HG02840 (cell line): ENCODE measurements around the gene FOXP1.
"Not testable (repeated sequence)": the region's sequence is repeated elsewhere in the genome, so short reads cannot be mapped to it uniquely, and the experiment has no call there.

Source experiments
- ATAC-seq: cut with Tn5 transposase; IDR thresholded peaks from one replicate; pipeline ENCODE4 v1.9.1; 2021; ENCODE audit warnings: mild to moderate bottlenecking, moderate library complexity, moderate number of reproducible peaks; ENCODE audit not compliant: unreplicated experiment, low FRiP score

FOXP1 gene

DNA sequence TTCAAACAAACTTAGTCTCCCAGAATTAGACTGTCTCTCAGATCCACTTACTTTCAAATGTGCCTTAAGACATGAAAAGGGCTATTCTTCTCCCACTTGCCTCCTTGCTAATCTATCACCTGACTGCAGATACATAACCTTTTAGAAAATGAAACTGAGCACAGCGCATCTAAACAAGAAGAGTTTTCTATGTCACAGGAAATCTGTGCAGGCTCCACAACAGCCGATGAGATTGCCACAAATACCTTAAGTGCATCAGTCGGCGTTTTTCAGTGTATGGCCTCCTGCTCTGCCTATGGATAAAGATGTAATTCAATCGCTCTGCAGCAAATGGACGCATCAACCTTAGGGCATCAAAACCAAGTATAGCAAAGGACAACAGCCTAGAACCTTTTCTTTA, 544.2 kb downstream of the FOXP1 start:
- no peak for ATAC-seq

- no peak for ATAC-seq
Observed at GRCh38 chr3:71037775-71038174, 545.8 kb downstream of the FOXP1 start.

- ATAC-seq, result no peak
Observed at GRCh38 chr3:71035886-71036285, 547.6 kb downstream of the FOXP1 start.

DNA sequence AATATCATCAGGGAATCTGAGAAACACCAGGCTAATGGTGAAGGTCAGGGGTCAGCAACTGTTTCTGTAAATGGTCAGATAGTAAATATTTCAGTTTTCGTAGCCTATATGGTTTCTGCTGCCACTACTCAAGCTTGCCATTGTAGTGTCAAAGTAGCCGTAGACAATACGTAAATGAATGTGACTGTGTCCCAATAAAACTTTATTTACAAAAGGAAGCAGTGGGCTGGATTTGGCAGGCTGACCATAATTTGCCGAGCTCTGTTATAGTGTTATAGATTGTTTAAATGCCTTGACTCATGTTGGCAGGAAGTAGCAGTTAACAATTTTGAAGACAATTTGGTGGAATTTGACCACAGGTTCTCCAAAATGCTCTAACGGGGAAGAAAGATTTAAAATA, 548.2 kb downstream of the FOXP1 start:
- ATAC-seq, result no peak

DNA sequence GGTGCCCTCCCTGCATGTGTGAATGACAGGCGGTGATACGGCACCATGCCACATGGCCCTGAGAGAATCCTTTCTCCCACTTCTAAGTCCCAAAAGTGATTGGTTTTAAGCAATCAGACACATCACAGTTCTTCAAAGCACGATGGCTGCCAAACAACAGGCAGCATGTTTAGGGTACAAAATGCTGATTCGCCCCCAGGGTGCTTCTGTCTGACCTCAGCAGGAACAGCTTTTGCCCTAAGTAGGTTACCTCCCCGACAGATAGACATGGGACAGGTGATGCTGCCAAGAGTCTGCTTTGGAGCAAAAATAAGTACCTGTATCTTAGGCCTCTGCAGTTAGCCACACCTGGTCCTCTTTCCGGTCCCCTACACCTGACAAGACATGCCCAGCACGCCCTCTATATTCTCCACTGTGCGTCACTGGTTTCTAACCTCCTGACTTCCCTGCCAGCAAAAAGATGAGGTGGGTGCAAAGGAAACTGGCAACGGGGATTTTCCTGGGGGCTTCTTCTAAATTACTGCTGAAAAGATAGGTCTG, 549.8 kb downstream of the FOXP1 start:
- no peak for ATAC-seq

DNA sequence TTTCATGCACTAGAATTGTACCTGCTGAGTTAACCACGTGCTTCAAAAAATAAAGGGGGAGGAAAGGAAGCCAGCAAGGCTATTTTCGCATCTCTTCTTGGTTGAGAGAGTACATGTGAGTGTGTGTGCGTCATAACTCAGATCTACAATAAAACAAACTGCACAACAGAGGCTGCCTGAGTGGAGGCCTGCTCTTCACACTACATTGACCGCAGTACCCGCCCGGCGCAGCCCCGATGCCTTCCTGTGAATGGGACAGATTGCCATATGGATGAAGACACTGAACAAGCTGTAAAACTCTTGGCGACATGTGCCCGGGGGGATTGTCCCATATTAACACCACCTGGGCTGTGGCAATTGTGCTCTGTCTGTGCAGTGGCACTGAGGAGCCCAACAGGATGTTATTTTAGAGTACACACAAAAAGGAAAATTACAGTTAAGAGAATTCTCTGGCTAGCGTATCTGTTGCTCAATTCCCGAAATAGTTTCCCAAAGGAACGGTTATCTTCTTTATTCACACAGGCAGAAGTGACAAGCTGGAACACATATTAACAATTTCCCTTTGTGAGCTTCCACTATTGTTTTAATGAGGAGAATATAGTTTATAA, 551.5 kb downstream of the FOXP1 start:
- ATAC-seq, result no peak

GRCh38 chr3:71031181-71031580, 552.3 kb downstream of the FOXP1 start:
- ATAC-seq, result no peak

- no peak for ATAC-seq
Observed at GRCh38 chr3:71030748-71031147, 552.8 kb downstream of the FOXP1 start.

DNA sequence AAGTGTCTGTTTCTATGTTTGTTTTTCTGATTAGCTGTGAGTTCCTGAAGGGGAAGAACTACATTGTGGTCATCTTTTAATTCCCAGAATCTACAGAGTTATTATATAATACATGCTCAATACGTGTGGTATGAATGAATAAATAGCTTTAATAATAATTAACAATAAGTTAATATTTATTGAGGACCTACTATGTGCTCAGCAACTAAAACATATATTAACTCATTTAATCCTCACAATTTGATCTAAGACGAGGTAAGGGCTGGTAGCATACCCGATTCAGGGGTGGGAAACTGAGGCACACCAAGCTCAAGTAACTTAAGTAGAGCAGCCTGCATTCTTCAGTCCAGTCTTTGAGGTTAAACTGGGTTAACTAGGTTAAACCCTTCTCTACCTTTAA, 553.8 kb downstream of the FOXP1 start:
- ATAC-seq, result no peak

- ATAC-seq, result no peak
Observed at GRCh38 chr3:71028802-71029201, 554.7 kb downstream of the FOXP1 start.

- ATAC-seq, result no peak
Observed at GRCh38 chr3:71028184-71028583, 555.3 kb downstream of the FOXP1 start.

- ATAC-seq, result no peak
Observed at GRCh38 chr3:71026634-71027578, 556.6 kb downstream of the FOXP1 start.

GRCh38 chr3:71025516-71025915, 558.0 kb downstream of the FOXP1 start:
- ATAC-seq, result no peak

- ATAC-seq, result no peak
Observed at GRCh38 chr3:71025010-71025409, 558.5 kb downstream of the FOXP1 start.

- no peak for ATAC-seq
Observed at GRCh38 chr3:71022551-71023335, 560.8 kb downstream of the FOXP1 start.

DNA sequence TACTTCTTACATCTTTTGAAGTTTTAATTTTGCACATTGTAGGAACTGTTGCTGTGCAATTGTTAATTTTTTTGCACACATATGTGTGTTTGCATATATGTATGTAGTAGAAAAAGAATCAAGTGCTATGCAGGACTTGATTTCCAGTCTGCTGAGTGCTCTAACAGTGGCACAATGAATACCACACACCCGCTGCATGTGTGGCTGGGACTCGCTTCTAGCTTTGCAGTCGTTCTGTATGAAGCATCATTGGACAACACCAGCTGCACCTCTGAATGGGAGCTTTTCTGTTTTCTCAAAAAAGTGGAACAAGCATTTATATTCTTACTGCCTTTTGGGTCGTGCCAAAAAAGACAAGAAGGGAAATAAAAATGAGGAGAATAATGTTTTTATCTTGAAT, 564.7 kb downstream of the FOXP1 start:
- no peak for ATAC-seq

- ATAC-seq, result no peak
Observed at GRCh38 chr3:71016178-71016845, 567.2 kb downstream of the FOXP1 start.

GRCh38 chr3:71014616-71015015, 568.9 kb downstream of the FOXP1 start:
- ATAC-seq, result not testable (repeated sequence)

GRCh38 chr3:71012971-71013370, 570.6 kb downstream of the FOXP1 start:
- no peak for ATAC-seq

DNA sequence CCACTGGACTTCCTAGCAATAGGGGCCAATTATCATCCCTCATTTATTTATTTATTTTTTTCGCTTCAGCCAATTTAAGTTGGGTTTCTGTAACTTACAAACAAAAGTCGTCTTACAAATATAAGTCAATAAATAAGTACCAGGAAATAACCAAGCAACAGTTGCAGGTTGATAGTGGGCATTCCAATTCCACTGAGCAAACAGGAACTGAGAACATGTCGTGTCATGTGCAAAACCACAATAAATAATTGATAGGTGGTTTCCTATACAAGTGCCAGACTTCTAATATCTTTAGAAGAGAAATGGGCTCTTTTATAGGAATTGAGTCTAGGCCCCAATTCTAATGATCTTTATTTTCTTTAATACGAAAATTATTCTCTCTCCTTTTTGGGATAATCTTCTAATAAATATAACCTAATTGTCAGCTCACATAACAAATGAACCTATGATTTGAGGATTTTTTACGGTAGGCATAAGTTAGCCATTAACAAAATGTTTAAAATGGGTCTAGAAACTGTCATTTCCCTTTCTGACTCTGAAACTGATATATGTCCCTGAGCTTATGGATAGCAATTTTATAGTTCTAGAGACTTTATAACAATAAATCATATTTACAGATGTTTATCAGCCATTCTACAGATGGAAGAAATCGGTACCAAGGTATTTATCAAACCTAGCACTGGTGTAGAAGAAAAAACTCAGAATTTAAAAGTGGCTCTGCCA, 571.8 kb downstream of the FOXP1 start:
- peak; percentile 75 for ATAC-seq
